ENCODE measurements around the gene MET.
"Not testable (repeated sequence)": the region's sequence is repeated elsewhere in the genome, so short reads cannot be mapped to it uniquely, and the experiment has no call there.

Gene MET

DNA sequence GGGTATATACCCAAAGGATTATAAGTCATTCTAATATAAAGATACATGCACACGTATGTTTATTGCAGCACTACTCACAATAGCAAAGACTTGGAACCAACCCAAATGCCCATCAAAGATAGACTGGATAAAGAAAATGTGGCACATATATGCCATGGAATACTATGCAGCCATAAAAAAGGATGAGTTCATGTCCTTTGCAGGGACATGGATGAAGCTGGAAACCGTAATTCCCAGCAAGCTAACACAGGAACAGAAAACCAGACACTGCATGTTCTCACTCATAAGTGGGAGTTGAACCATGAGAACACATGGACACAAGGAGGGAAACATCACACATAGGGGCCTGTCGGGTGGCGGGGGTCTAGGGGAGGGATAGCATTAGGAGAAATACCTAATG is 79.1 kb downstream of the MET start:
- DNase-seq (ENCODE audit: low read depth, low spot score) = not testable (repeated sequence)

DNA sequence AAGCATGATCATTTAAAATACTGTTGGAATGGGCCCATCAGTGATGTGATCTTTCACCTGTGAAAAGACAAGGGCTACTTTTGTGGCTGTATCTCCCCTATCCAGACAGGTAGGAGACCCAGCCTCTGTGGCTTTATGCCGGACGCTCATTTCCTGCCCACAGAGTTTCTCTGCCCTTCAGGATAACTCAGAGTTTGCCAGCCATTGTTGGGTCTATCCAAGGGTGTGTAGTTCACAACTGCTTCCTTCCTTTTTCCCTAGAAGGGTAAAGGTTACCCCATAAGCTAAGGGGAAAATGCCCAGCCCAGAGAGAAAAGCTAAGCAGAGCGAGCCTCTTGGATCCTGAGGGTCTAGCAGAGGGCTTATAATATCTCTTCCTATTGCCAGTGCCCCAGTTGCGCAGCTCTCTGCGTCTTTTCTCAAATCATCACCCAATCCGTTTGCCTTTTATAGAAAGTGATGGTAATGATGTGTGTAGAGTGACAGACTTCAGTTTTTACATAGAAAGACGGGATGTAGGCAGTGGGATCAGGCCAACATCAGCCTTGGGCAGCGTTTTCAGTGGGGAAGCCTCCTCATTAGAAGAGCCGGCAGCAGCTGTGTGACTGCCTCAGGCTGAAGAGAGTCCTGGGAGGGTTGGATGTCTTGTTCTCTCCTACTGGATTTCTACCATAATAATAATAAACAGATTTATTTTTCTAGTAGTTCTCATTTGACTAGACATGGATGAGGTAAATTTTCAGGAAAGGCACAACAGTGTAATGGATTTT is 80.5 kb downstream of the MET start:
- no peak for DNase-seq (ENCODE audit: low read depth, low spot score)

DNA sequence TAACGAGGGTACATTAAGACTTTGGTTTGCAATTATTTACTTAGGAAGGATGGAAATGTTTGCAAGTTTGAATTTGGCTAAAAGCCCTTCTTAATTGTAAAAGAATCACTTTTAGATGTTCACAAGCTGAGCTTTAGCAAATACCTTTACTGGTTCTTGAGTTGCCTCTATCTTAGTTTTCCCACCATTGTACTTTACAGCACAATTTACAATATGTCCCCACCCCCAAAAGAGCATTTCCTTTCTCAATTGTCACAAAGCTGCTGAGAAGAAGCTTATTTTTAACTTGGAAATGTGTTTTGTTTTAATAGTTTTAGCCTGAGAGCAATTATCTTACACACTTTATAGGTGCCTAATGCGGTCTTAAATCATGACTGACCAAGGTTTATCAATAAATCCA is 81.1 kb downstream of the MET start:
- no peak for DNase-seq (ENCODE audit: low read depth, low spot score)

DNA sequence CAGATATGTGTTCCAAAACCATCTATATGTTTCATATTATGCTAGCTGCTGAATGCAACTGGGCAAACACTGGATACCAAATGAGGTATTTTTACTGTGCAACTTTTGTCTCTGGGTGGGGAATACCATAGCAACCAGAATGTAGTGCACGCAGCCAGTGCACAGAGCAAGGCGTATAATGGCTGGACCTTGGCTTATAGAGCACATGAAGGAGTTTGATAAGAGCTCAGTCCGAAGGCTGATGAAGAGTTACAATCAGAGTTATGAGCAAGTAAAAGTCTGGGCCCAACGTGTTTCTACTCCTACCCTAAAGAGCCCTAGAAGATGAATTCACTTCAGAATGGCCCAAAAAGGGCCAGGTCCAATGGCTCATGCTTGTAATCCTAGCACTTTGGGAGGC is 82.2 kb downstream of the MET start:
- DNase-seq (ENCODE audit: low read depth, low spot score) = no peak

DNA sequence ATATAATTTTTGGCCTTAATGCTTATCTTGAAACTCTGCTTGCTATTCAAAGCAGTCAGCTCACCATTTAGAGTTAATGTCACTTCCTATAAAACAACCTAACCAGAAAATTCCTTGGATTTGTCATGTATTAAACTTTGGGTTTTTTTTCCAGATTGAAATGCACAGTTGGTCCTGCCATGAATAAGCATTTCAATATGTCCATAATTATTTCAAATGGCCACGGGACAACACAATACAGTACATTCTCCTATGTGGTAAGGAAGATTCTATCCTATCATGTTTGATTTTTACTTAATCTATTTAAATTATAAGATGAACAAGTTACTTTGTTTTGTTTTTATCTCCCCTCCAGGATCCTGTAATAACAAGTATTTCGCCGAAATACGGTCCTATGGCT is 85.3 kb downstream of the MET start:
- DNase-seq (ENCODE audit: low read depth, low spot score) = no peak

DNA sequence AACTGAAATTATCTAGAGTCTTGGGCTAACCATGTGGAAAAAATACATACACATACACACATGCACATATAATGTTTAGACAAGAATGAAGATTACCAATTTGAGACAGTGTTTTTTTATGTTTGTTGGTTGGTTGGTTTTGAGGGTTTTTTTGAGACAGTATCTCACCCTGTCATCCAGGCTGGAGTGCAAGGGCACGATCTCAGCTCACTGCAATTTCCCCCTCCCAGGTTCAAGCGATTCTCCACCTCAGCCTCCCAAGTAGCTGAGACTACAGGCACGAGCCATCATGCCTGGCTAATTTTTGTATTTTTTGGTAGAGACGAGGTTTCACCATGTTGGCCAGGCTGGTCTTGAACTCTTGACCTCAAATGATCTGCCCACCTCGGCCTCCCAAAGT is 87.6 kb downstream of the MET start:
- DNase-seq (ENCODE audit: low read depth, low spot score) = not testable (repeated sequence)

DNA sequence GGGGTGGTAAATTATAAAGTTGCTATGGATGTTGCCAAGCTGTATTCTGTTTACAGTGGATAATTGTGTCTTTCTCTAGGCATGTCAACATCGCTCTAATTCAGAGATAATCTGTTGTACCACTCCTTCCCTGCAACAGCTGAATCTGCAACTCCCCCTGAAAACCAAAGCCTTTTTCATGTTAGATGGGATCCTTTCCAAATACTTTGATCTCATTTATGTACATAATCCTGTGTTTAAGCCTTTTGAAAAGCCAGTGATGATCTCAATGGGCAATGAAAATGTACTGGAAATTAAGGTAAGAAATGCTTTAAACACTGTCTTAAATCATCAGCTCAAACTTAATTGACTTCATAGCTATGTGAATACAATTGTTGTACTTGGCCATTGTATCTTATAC is 91.0 kb downstream of the MET start:
- no peak for DNase-seq (ENCODE audit: low read depth, low spot score)

DNA sequence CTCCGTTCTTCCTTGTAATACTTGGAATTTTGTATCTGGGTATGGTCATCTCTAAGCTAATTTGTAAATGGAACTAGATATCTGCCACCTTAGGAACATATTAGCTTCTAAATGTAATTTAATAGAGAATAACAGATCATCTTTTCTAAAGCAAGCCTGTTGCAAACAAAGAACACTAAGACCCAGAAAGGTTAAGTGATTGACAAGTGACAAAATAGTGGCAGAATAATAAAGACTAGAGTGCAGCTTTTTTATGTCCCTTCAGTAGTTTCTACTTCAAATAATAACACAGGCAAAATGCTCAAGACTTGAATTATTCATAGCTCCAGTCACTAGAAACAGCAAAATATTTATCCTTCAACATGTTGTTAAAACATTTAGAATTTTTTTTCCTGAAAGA is 91.7 kb downstream of the MET start:
- DNase-seq (ENCODE audit: low read depth, low spot score) = no peak

DNA sequence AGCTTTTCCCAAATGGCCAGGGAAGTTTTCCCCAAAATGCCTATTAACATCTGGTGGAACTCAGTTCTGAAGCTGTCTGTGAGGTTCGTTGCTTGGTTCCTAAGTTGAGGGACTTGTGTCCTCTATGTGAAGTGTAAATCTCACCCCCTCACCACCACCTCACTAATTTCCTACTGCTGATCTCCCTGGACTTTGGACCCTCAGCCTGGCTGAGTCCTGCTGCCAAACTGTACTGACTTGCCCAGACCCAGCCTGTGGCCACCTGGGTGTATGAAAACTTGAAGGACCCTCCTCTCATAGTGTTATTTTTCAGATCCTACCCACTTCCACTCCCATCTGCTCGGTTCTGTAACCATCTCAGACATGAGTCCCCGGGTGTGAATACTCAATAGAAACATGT is 94.9 kb downstream of the MET start:
- no peak for DNase-seq (ENCODE audit: low read depth, low spot score)

DNA sequence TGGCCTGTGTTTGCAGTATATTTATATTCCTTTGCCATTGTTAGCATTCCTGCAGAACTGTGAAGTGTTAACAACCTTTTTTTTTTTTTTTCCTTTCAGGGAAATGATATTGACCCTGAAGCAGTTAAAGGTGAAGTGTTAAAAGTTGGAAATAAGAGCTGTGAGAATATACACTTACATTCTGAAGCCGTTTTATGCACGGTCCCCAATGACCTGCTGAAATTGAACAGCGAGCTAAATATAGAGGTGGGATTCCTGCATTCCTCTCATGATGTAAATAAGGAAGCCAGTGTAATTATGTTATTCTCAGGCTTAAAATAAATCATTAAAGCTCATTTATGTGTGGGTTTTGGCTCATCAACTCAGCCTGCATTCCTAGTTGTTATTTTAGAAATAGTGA is 97.5 kb downstream of the MET start:
- DNase-seq (ENCODE audit: low read depth, low spot score) = no peak

DNA sequence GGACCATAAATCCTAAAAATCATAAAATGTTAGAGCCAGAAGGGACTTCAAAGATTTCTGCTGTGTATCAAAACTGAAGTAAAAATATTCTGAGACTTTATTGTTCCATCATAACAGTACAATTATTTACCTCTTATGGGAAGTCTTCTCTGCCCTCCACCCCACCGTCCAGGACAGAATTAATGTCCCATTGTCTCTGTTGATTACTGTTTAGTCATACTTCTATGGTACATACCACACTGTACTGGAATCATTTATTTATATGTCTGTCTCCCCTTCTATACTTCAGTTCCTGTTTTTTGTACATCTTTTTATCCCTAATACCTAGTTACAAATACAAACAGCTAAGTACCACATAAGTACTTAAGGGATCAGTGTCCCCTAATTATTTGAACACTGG is 98.9 kb downstream of the MET start:
- no peak for DNase-seq (ENCODE audit: low read depth, low spot score)

DNA sequence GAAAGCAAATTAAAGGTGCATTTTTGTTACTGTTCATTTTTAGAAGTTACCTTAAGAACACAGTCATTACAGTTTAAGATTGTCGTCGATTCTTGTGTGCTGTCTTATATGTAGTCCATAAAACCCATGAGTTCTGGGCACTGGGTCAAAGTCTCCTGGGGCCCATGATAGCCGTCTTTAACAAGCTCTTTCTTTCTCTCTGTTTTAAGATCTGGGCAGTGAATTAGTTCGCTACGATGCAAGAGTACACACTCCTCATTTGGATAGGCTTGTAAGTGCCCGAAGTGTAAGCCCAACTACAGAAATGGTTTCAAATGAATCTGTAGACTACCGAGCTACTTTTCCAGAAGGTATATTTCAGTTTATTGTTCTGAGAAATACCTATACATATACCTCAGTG is 99.6 kb downstream of the MET start:
- no peak for DNase-seq (ENCODE audit: low read depth, low spot score)

DNA sequence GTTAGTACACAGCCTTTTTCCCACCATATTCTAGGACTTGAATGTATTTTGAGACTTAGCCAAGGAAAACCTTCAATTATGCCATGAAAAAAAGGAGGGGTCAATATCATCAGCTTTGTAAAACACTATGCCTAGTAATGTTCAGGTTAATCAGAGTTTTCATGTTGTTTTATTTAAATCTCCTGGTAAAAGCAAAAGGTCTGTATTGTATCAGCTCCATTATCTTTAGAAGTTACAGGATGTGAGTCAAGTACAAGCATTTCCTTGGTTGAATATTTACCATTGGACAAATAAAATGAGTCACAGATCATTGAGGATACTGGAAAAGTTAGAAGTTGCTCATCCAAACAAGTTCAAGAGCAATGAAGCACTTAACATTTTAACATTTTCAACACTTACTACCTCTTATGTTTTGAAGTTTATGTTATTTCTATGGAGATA is 100.4 kb downstream of the MET start:
- DNase-seq (ENCODE audit: low read depth, low spot score) = no peak

DNA sequence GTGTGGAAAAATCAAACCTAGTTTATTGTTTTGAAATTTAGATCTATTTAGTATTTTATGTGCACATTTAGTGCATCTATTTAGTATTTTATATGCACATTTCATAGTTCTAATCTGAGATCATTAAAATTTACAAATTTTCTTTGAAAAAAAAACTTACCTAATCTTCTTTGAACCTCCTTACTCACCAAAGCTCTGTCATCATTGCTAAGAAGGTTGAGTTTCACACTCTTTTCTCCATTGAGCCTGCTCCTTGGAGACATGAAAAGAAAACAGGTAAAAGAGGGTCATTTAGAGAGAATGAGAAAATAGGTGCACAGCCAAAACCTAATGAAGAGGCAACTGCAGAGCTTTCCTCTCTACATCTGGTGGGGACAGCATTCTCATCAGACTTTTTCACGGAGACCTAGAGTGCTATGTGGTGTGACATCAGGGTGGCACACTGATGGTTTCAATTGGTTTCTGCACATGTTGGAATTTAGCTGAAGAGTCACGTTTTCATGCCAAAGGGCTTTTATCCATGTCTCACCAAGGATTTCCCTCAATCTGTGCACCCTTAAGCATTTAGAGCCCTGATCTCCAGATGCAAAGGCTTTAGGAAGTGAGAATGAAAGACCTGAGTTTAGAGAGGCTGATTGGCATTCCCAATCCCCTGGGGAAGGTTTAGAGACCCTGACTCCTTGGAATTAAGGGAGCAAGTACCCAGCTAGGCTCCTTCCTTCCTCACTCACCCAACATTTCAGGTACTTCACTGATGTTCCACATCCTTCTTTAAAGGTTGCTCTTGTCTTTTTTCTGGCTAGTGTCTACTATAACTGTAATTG is 101.1 kb downstream of the MET start:
- no peak for DNase-seq (ENCODE audit: low read depth, low spot score)

DNA sequence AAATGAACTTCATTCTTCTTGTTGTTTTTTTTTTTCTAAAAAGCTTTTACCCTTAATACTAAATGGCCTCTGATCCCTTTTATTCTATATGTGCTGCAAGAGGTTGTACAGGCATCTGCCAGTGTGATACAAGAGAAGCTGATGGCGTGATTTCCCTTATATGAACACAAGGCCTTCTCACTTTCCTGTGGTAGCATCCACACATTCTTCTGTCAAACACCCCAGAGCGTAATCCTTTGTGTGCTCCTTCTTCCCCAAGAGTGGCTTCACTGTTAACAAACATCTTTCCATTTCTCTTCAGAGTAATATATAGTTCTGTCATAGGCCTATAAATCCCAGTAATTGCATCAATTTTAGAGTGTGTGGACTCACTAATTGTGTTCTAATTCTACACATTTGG is 104.0 kb downstream of the MET start:
- DNase-seq (ENCODE audit: low read depth, low spot score) = no peak

DNA sequence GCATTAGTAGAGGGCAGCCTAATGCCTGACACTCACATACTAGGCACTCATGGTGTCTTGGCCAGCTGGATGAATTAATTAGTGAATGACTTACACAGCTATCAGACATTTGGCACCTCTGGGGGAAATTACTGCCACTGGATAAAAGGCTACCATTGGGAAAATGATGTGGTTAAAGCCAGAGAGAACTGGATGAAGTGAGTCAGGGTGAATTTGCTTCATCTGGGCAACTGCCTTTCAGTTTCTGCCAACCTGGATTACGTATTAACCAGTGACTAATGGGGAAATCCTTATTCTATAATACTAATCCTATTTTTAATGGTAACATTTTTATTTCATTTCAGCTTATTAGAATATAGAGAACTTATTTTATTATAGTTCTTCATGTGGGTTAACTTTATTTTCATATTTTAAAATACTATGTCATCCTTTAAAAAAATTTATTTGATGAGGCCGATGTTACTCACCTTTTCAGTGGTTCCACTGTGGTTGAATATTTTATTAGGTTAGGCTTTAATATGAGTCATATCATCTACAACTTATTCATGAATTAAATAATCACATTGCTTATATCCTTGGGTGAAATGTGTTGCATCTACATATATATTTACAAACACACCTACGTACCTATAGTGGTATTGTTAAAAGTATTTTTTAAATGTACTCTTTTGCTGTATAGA is 104.8 kb downstream of the MET start:
- DNase-seq (ENCODE audit: low read depth, low spot score) = no peak

DNA sequence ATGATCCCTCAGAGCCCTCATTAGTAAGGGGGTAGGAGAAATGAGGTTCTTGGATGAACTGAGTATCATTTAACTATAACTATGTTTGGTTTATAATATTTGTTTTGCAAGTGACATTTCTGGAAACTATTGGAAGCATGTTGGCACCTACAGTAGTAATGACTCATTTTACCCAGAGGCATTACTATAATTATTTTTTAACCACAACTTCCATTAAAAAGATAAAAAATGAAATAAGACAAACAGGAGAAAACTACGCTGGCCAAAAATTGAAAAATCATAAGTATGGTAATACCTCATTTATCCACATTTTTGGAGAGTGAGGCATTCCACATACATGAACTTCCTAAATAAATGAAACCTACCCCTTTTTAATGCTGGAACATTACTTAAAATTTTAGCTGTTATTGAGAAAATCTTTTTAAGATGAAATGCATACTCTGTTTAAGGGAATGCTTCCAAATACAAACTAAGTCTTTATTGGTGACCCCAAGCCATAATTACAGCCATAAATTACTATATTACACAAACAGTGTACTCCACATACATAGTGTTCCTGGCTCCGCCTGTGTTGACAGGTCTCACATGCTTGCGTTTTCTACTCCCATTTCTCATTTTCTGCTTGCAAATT is 105.8 kb downstream of the MET start:
- DNase-seq (ENCODE audit: low read depth, low spot score) = no peak

DNA sequence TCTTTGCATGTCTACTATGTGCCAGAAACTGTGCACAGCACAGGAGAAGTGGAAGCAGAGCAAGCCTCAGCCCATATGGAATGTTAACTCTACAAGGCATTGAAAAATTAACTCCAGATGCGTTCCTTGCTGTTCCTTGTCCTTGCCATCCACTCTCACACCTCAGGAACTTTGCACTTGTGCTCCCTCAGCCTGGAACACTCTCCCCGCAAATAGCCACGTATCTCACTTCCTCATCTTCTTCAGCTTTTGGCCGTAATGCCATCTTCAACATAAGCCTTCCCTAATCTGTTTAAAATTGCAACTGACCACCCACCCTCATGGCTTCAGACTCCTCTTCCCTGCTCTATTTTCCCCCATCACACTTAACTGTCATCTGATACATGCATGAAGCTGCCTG is 107.2 kb downstream of the MET start:
- no peak for DNase-seq (ENCODE audit: low read depth, low spot score)

DNA sequence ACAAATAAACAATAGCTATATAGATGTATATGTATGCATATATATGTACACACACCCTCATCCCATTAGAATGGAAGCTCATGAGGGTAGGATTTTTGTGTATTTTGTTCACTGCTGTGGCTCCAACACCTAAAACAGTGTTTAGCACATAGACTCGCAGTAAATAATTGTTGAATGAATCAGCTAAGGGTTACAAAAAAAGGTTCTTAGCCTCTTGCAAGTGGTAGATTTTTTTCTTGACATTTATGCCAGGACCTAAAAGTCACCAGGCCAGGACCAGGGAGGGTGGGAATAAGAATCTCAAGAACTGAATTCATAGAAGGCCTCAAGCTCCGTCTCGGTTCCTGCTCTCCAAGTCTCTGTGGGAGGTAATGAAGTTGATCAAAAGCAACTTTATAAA is 107.9 kb downstream of the MET start:
- DNase-seq (ENCODE audit: low read depth, low spot score) = no peak

DNA sequence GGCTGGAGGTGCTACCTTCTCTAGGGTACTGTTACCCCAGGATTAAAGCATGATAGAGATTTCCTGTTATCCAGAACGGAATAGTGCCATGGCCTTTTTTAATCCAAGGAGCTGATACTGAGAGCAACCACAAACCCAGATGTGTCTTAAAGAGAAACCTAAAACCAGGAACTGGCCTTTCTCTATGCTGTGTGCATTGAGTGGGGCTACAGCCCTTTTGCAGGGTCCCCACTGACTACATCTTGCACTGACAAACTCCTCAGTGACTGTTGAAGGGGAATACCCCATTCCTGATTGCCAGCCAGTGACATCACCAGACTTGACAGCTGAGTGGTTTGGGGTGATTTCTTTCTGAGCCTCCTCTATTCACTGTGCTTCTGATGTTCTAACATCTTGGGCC is 108.5 kb downstream of the MET start:
- DNase-seq (ENCODE audit: low read depth, low spot score) = no peak

DNA sequence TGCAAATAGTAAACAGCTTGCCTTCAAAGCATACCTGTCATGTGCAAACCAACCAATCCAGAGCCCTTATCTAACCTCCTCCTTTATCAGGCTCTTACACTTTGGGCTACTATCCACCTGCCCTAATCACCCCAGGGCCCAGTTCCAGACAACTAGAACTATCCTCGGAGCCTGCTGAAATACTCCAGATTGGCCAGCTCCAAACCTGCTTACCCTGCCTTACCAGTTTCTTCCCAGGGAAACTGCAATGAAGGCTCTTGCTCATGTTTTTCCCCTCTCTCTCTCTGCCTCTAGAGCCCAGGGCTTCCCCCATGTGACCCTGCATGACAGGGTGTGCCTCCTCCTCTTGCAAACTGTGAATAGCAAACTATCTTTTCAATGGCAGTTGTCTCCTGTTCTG is 109.0 kb downstream of the MET start:
- no peak for DNase-seq (ENCODE audit: low read depth, low spot score)

DNA sequence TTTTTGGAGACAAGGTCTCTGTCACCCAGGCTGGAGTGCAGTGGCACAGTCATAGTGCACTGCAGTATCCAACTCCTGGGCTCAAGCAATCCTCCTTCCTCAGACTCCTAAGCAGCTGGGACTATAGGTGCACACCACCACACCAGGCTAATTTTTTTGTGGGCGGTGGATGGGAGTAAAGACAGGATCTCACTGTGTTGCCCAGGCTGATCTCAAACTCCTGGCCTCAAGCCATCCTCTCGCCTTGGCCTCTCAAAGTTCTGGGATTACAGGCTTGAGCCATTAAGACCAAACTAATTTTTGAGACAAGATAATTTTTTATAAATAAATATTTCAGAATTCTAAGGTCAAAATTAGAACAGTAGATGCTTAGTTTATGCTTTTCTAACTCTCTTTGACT is 109.6 kb downstream of the MET start:
- DNase-seq (ENCODE audit: low read depth, low spot score) = no peak

All from smooth muscle cell of the brain vasculature (primary cell).